IMR-90 (cell line): Measurements from ENCODE around the gene SOWAHB. TPM values are rescaled to one million over a fixed set of nuclear protein-coding genes. Genes with fewer than 3 reads are reported as not detected.

Source experiments
- ATAC-seq: fragments of 200-7000 bp; cut with Tn5 transposase; 2 replicates; pipeline ENCODE4 v1.9.1; 2020; ENCODE audit warnings: low read depth, mild to moderate bottlenecking, moderate library complexity
- BruUV-seq: library from RNA; stranded (reverse); fragments of 400-500 nt; replicated peaks from 2 replicates; lab custom pipeline; 2021; lab: Mats Ljungman, UMichigan
- CTCF ChIA-PET: fragments of 300-600 bp; formaldehyde crosslinking; extraction: SDS; loops from one replicate; lab custom pipeline; 2021; ENCODE audit warnings: antibody characterized with exemption; lab: Yijun Ruan, JAX
- POLR2A ChIA-PET: fragments of 300-600 bp; sonication (Branson Sonifier 250); formaldehyde crosslinking; loops from one replicate; lab custom pipeline; 2022; ENCODE audit warnings: antibody characterized with exemption; ENCODE audit not compliant: unreplicated experiment; lab: Charles Lee
- DNase-seq: peaks from one replicate; pipeline ENCODE4 v3.0.0; 2013
- H2AFZ ChIP-seq: replicated peaks from 2 replicates; pipeline ENCODE3; 2013; ENCODE audit warnings: low read length, mild to moderate bottlenecking; ENCODE audit not compliant: poor library complexity
- H2AK5ac ChIP-seq: 2 replicates; pipeline ENCODE4 v1.6.1; 2013; ENCODE audit warnings: low read depth, low read length, inconsistent platforms
- H2AK9ac ChIP-seq: replicated peaks from 2 replicates; pipeline ENCODE3; 2013; ENCODE audit warnings: mild to moderate bottlenecking, low read depth, low read length, moderate library complexity; ENCODE audit not compliant: poor library complexity
- H2BK120ac ChIP-seq: 2 replicates; pipeline ENCODE4 v1.6.1; 2013; ENCODE audit warnings: low read depth, low read length, inconsistent platforms
- H2BK15ac ChIP-seq: 3 replicates; pipeline ENCODE4 v1.6.1; 2013; ENCODE audit warnings: low read depth, low read length, inconsistent platforms
- H2BK20ac ChIP-seq: 2 replicates; pipeline ENCODE4 v1.6.1; 2013; ENCODE audit warnings: low read depth, mild to moderate bottlenecking, inconsistent platforms, low read length, moderate library complexity
- H2BK5ac ChIP-seq: 2 replicates; pipeline ENCODE4 v1.6.1; 2013; ENCODE audit warnings: mild to moderate bottlenecking, low read depth, low read length, inconsistent platforms; ENCODE audit not compliant: poor library complexity, severe bottlenecking
- H3K14ac ChIP-seq: replicated peaks from 2 replicates; pipeline ENCODE4 v1.6.1; 2013; ENCODE audit warnings: low read depth, low read length, inconsistent platforms
- H3K18ac ChIP-seq: 2 replicates; pipeline ENCODE4 v1.6.1; 2013; ENCODE audit warnings: low read depth, low read length, control low read depth
- H3K23ac ChIP-seq: 2 replicates; pipeline ENCODE4 v1.6.1; 2013; ENCODE audit warnings: low read depth, low read length, inconsistent platforms
- H3K27ac ChIP-seq: 2 replicates; pipeline ENCODE4 v1.5.1; 2013; ENCODE audit warnings: mild to moderate bottlenecking, control low read depth, low read length; ENCODE audit not compliant: insufficient read depth
- H3K27me3 ChIP-seq: 2 replicates; pipeline ENCODE4 v1.6.1; 2013; ENCODE audit warnings: low read length; ENCODE audit not compliant: control insufficient read depth, insufficient read depth
- H3K36me3 ChIP-seq: 2 replicates; pipeline ENCODE4 v1.6.1; 2013; ENCODE audit warnings: low read length, mixed read lengths; ENCODE audit not compliant: control insufficient read depth, insufficient read depth
- H3K4ac ChIP-seq: 2 replicates; pipeline ENCODE4 v1.6.1; 2013; ENCODE audit warnings: low read depth, low read length, inconsistent platforms
- H3K4me1 ChIP-seq: 2 replicates; pipeline ENCODE4 v1.6.1; 2013; ENCODE audit warnings: low read length, mixed read lengths; ENCODE audit not compliant: control insufficient read depth, insufficient read depth
- H3K4me2 ChIP-seq: 2 replicates; pipeline ENCODE4 v1.6.1; 2013; ENCODE audit warnings: low read depth, mild to moderate bottlenecking, control low read depth, low read length, moderate library complexity
- H3K4me3 ChIP-seq: 2 replicates; pipeline ENCODE4 v1.5.1; 2013; ENCODE audit warnings: low read depth, mild to moderate bottlenecking, control low read depth, low read length, moderate library complexity; ENCODE audit not compliant: insufficient read depth
- H3K56ac ChIP-seq: 2 replicates; pipeline ENCODE4 v1.6.1; 2013; ENCODE audit warnings: low read length, inconsistent platforms; ENCODE audit not compliant: insufficient read depth; ENCODE audit errors: extremely low read depth
- H3K79me1 ChIP-seq, 2 experiments: 2 replicates each; pipeline ENCODE4 v1.6.1; 2013; ENCODE audit warnings: low read length in 2 of 2, inconsistent platforms in 1 of 2, low read depth in 1 of 2
- H3K9ac ChIP-seq: 2 replicates; pipeline ENCODE4 v1.6.1; 2013; ENCODE audit warnings: low read depth, low read length, control low read depth
- H3K9me1 ChIP-seq: 2 replicates; pipeline ENCODE4 v1.6.1; 2013; ENCODE audit warnings: low read length, inconsistent platforms; ENCODE audit not compliant: insufficient read depth
- H3K9me3 ChIP-seq: 2 replicates; pipeline ENCODE4 v1.6.1; 2013; ENCODE audit warnings: low read length; ENCODE audit not compliant: control insufficient read depth, insufficient read depth
- H4K20me1 ChIP-seq: 2 replicates; pipeline ENCODE4 v1.6.1; 2013; ENCODE audit warnings: low read length, inconsistent platforms; ENCODE audit not compliant: insufficient read depth
- H4K5ac ChIP-seq: 2 replicates; pipeline ENCODE4 v1.6.1; 2013; ENCODE audit warnings: mild to moderate bottlenecking, low read depth, low read length, control low read depth
- H4K8ac ChIP-seq, 2 experiments: 2 replicates each; pipeline ENCODE4 v1.6.1; 2013; ENCODE audit warnings: low read depth in 2 of 2, low read length in 2 of 2, control low read depth in 1 of 2, inconsistent platforms in 1 of 2
- H4K91ac ChIP-seq: 2 replicates; pipeline ENCODE4 v1.6.1; 2013; ENCODE audit warnings: low read depth, low read length, inconsistent platforms; ENCODE audit not compliant: insufficient read depth
- CEBPB ChIP-seq: IDR thresholded peaks from 2 replicates; pipeline ENCODE4 v1.6.1; 2012; ENCODE audit warnings: low read depth, low read length, improper control_type of control experiment
- CHD1 ChIP-seq: IDR thresholded peaks from 2 replicates; pipeline ENCODE4 v1.6.1; 2012; ENCODE audit warnings: low read depth, low read length, improper control_type of control experiment
- CTCF ChIP-seq: conservative IDR thresholded peaks from 2 replicates; pipeline ENCODE4 v1.5.1; 2012; ENCODE audit warnings: mild to moderate bottlenecking, low read depth, low read length, improper control_type of control experiment
- ELK1 ChIP-seq: fragments of 150-350 bp; IDR thresholded peaks from 2 replicates; pipeline ENCODE4 v1.6.1; 2016; ENCODE audit warnings: low read depth, mild to moderate bottlenecking, low read length, moderate library complexity, borderline replicate concordance
- FOS ChIP-seq: fragments of 150-350 bp; IDR thresholded peaks from 2 replicates; pipeline ENCODE4 v1.6.1; 2016; ENCODE audit warnings: low read depth, low read length
- MAFK ChIP-seq: IDR thresholded peaks from 2 replicates; pipeline ENCODE4 v1.6.1; 2012; ENCODE audit warnings: low read depth, low read length, improper control_type of control experiment
- MAZ ChIP-seq: IDR thresholded peaks from 2 replicates; pipeline ENCODE4 v1.6.1; 2012; ENCODE audit warnings: low read depth, mild to moderate bottlenecking, low read length, improper control_type of control experiment, moderate library complexity, borderline replicate concordance
- MXI1 ChIP-seq: IDR thresholded peaks from 2 replicates; pipeline ENCODE4 v1.6.1; 2012; ENCODE audit warnings: low read depth, mild to moderate bottlenecking, low read length, moderate library complexity, borderline replicate concordance
- NFE2L2 ChIP-seq: fragments of 150-350 bp; IDR thresholded peaks from 2 replicates; pipeline ENCODE4 v1.6.1; 2016; ENCODE audit warnings: low read depth, mild to moderate bottlenecking, low read length
- POLR2A ChIP-seq: IDR thresholded peaks from 2 replicates; pipeline ENCODE4 v1.6.1; 2012; ENCODE audit warnings: mild to moderate bottlenecking, low read depth, low read length
- RAD21 ChIP-seq: IDR thresholded peaks from 2 replicates; pipeline ENCODE4 v1.6.1; 2012; ENCODE audit warnings: low read length, improper control_type of control experiment
- RCOR1 ChIP-seq: IDR thresholded peaks from 2 replicates; pipeline ENCODE4 v1.6.1; 2012; ENCODE audit warnings: mild to moderate bottlenecking, low read length, improper control_type of control experiment; ENCODE audit not compliant: insufficient replicate concordance
- SMC3 ChIP-seq: fragments of 150-350 bp; IDR thresholded peaks from 2 replicates; pipeline ENCODE4 v1.6.1; 2016; ENCODE audit warnings: low read depth, mild to moderate bottlenecking, antibody characterized with exemption, low read length, moderate library complexity
- USF2 ChIP-seq: fragments of 150-350 bp; IDR thresholded peaks from 2 replicates; pipeline ENCODE4 v1.6.1; 2017; ENCODE audit warnings: mild to moderate bottlenecking, antibody characterized with exemption, low read length, low read depth
- WGBS, 2 experiments: methylation state at CpG; one replicate each; pipeline versions ENCODE4 v1.1.5 to v1.1.7; 2013; ENCODE audit warnings: missing lambda C conversion rate in 2 of 2; ENCODE audit not compliant: insufficient read length in 1 of 2; ENCODE audit errors: extremely low coverage in 2 of 2; 5-methylcytosine and 5-hydroxymethylcytosine counted together
- dilution Hi-C: fragments of 300-500 bp; cut with HindIII; formaldehyde crosslinking; loops from one replicate; pipeline ENCODE4 v1.14.3; 2018; ENCODE audit warnings: low sequenced_read_pairs; ENCODE audit not compliant: unreplicated experiment
- in situ Hi-C: fragments of 300-500 bp; cut with MboI; formaldehyde crosslinking; loops from 3 replicates; pipeline ENCODE4 v1.14.3; 2019; ENCODE audit warnings: low sequenced_read_pairs, inconsistent platforms, mixed read lengths
- intact Hi-C: fragments of 100-400 bp; cut with micrococcal nuclease; formaldehyde crosslinking; loops from 2 replicates; pipeline ENCODE4 v1.10.0; 2022
- polyA plus RNA-seq, 3 experiments: library from polyadenylated mRNA; depleted of rRNA; stranded (reverse); fragments of >200 nt; gene quantifications; 2 replicates each; pipeline ENCODE4 v1.2.3, GENCODE V29; 2012; ENCODE audit warnings: low replicate concordance in 1 of 3
- total RNA-seq: library from RNA; depleted of rRNA; stranded (reverse); fragments of >200 nt; gene quantifications from 2 replicates; pipeline ENCODE4 v1.2.3, GENCODE V29; 2012

The SOWAHB gene
- total and polyA plus RNA-seq, 2 of the 4 experiments (the other 2 are of a cell fraction), result not detected

GRCh38 chr4:76943790-76944189 is 45.8 kb upstream of the SOWAHB start:
- Histone ChIP-seq H4K20me1 (peaks cover 4% of the 10 kb centered on the region; the same call in 1 of the 2 replicates), H4K91ac (no peak overlapping the region), H3K4me1 (peaks cover 2% of the 10 kb centered on the region), H3K9me3 (no peaks in the 10 kb centered on the region), H3K9ac (no peak overlapping the region), H3K4me3 (no peak overlapping the region), H2BK120ac (no peak overlapping the region), H3K27ac (no peak overlapping the region), H3K23ac (no peak overlapping the region), H3K14ac (no peak overlapping the region), H4K8ac (no peak overlapping the region), H2AFZ (no peak overlapping the region), H2AK9ac (no peak overlapping the region), H3K36me3 (peaks cover 1% of the 10 kb centered on the region; the same call in 1 of the 2 replicates), H3K56ac (no peak overlapping the region), H2BK5ac (no peak overlapping the region), H2AK5ac (no peak overlapping the region), H2BK15ac (no peak overlapping the region), H3K4me2 (no peak overlapping the region), H3K4ac (no peak overlapping the region), H4K5ac (no peak overlapping the region), H2BK20ac (no peak overlapping the region), H3K9me1 (peaks cover 3% of the 10 kb centered on the region; the same call in 1 of the 2 replicates), H3K27me3 (no peaks in the 10 kb centered on the region), H3K18ac (no peak overlapping the region), H3K79me1 (peaks cover 5 to 58% of the 10 kb centered on the region in 2 experiments; a peak in 3 of 4 replicates)
- TF ChIP-seq RCOR1 (no peak), SMC3 (no peak), NFE2L2 (no peak), RAD21 (no peak), FOS (no peak), MXI1 (no peak), CEBPB (no peak), MAFK (no peak), POLR2A (no peak), CHD1 (no peak), CTCF (no peak), MAZ (no peak), ELK1 (no peak), USF2 (no peak)
- POLR2A ChIA-PET, result no interaction called here
- dilution Hi-C loops (no loop called here), intact Hi-C loops (loop anchor here (5.0 to 10.0 kb wide), 3 partner anchors 61 to 319 kb away; no protein-coding TSS in a partner anchor), in situ Hi-C loops (loop anchor here (10.0 kb wide), 2 partner anchors 159 to 429 kb away; no protein-coding TSS in a partner anchor)
- WGBS, 2 experiments, result no CpG with 5 or more reads among the region's 1 CpG
- ATAC-seq (no peak), DNase-seq (no peak)
- BruUV-seq, result no TSS peak
- CTCF ChIA-PET, result interaction anchor here (0.6 kb wide), 1 partner anchor 72 kb away, joined by 3 read pairs; no protein-coding TSS in a partner anchor
